Pancreas (tissue), 10 donors: ENCODE results near the gene GCNA. TPM values are rescaled to one million over a fixed set of nuclear protein-coding genes. Genes with fewer than 3 reads are reported as not detected.
"Not testable (repeated sequence)": the region's sequence is repeated elsewhere in the genome, so short reads cannot be mapped to it uniquely, and the experiment has no call there.

ENCODE experiments used
- ATAC-seq, 4 donors: fragments of 200-7000 bp; cut with Tn5 transposase; one replicate each; pipeline versions ENCODE4 v1.8.0 to v1.9.1; 2020; ENCODE audit warnings: mild to moderate bottlenecking in 4 of 4, moderate library complexity in 4 of 4
- DNase-seq, 6 donors: peaks; one replicate each; pipeline ENCODE4 v3.0.0-alpha.2; 2020
- FAIRE-seq: peaks from 2 replicates; lab custom pipeline; 2012; peaks lifted over from hg19 to GRCh38; lab: Jason Lieb, UNC
- H3K27ac ChIP-seq, 4 donors: fragments of 200-600 bp; sonication (generic); 1 replicate in 3 of 4; 2 replicates in 1 of 4; pipeline versions ENCODE4 v1.5.0 to v1.8.0; 2020
- H3K27me3 ChIP-seq, 4 donors: fragments of 200-600 bp; one replicate each; pipeline ENCODE4 v1.8.0; 2021
- H3K36me3 ChIP-seq, 3 donors: fragments of 200-600 bp; sonication (generic) in 1 of 3; one replicate each; pipeline versions ENCODE4 v1.5.0 to v1.8.0; 2020 to 2021
- H3K4me1 ChIP-seq, 3 donors: fragments of 200-600 bp; one replicate each; pipeline ENCODE4 v1.8.0; 2021
- H3K4me3 ChIP-seq, 4 donors: fragments of 200-600 bp; sonication (generic) in 2 of 4; one replicate each; pipeline versions ENCODE4 v1.5.0 to v1.8.0; 2020 to 2021
- H3K9me3 ChIP-seq, 4 donors: fragments of 200-600 bp; one replicate each; pipeline ENCODE4 v1.8.0; 2021
- WGBS, 2 donors: extraction: QIAGEN DNeasy Blood & Tissue Kit; methylation state at CpG; one replicate each; pipeline ENCODE4 v1.1.7; 2013; 5-methylcytosine and 5-hydroxymethylcytosine counted together
- intact Hi-C, 3 donors: fragments of 100-400 bp; cut with DNase I; formaldehyde crosslinking; loops; one replicate each; pipeline versions ENCODE4 v1.11.1 to v1.14.2; 2022
- polyA plus RNA-seq, 2 donors: library from polyadenylated mRNA; stranded (reverse); fragments of 200-250 nt; gene quantifications; one replicate each; pipeline ENCODE4 v1.2.3, GENCODE V29; 2013
- total RNA-seq, 6 donors: library from RNA; stranded (reverse); fragmentation: NEBNext Ultra II Directional in 4 of 6; extraction: Animal tissue kit (Norgen Biotek cat#: 25700) in 4 of 6; gene quantifications; one replicate each; pipeline versions ENCODE4 v1.2.1 to v1.2.4, GENCODE V29; 2021 to 2023
- TF ChIP-seq, protein P1 (sequence below), 4 donors: fragments of 200-600 bp; sonication (generic) in 3 of 4; IDR thresholded peaks; one replicate each; pipeline versions ENCODE4 v1.5.0 to v1.8.0; 2021; ENCODE audit warnings: antibody characterized with exemption in 4 of 4
- donor health status: healthy with polysubstance abuse.
- donor health status: DM: no; HTN: no; CAD: no; lungs with moderate emphysema.
- donor health status: DM: no; HTN: no; CAD: no.
- donor health status: control.
- donor health status: control.
- donor health status: Bipolar disorder and iron deficiency.
- donor health status: DM: yes; HTN: yes; CAD: no.
- donor health status: DM: no; HTN: no; CAD: no.
- donor health status: DM: no; HTN: no; CAD: no.
- donor health status: DM: yes; HTN: yes; CAD: no.

GCNA gene
- total and polyA plus RNA-seq, 8 donors = 0.63 to 3.1 (median 0.97) TPM

DNA sequence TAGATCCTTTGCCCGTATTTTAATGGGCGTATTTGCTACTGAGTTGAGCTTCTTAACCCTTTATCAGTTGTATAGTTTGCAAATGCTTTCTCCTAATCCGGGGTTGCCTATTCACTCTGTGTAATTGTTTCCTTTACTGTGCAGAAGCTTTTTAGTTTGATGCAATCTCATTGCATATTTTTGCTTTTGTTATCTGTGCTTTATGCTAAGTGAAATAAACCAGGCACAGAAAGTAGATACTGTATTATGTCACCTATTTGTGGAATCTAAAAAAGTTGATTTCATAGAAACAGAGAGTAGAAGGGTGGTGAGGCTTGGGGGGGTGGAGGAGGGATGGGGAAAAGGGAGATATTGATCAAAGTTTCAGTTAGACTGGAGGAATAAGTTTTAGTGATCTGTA lies 27.7 kb upstream of the GCNA start:
- 64 to 73% methylated on average over 3 of the region's 3 CpGs for WGBS, 2 donors
- FAIRE-seq = no peak
- peaks cover 0 to 17% (median 10%) of the 10 kb centered on the region in 3 donors for H3K36me3 ChIP-seq

DNA sequence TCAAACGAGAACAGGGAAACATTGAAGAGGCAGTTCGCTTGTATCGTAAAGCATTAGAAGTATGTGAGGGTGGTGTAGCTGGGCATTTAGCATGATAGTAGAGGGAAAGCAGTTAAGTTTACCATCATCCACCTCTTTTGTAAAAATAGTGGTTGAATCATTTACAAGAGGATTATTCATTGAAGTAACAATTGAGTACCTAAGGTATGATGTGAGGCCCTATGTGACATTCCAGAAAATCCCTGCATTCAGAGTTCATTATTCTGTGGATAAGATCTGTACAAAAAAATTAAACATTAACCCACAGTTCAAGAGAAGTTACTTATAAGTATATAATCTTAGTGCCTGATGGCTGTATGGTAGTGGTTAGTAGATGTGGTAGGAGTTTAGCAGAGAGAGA lies 22.2 kb upstream of the GCNA start:
- no peak for ATAC-seq
- intact Hi-C loops = loop anchor here in 1 of 3 donors (10.0 kb wide), 1 partner anchor 101 kb away; no protein-coding TSS in a partner anchor
- H3K9me3 ChIP-seq = no peaks in the 10 kb centered on the region
- no peak for DNase-seq
- FAIRE-seq = no peak
- no peaks in the 10 kb centered on the region for H3K27me3 ChIP-seq
- H3K4me3 ChIP-seq = no peak overlapping the region
- peaks cover 0 to 23% (median 0%) of the 10 kb centered on the region in 3 donors for H3K36me3 ChIP-seq
- 62 to 78% methylated on average over 3 of the region's 3 CpGs for WGBS, 2 donors
- no peak overlapping the region for H3K27ac ChIP-seq
- TF ChIP-seq, protein P1, sequence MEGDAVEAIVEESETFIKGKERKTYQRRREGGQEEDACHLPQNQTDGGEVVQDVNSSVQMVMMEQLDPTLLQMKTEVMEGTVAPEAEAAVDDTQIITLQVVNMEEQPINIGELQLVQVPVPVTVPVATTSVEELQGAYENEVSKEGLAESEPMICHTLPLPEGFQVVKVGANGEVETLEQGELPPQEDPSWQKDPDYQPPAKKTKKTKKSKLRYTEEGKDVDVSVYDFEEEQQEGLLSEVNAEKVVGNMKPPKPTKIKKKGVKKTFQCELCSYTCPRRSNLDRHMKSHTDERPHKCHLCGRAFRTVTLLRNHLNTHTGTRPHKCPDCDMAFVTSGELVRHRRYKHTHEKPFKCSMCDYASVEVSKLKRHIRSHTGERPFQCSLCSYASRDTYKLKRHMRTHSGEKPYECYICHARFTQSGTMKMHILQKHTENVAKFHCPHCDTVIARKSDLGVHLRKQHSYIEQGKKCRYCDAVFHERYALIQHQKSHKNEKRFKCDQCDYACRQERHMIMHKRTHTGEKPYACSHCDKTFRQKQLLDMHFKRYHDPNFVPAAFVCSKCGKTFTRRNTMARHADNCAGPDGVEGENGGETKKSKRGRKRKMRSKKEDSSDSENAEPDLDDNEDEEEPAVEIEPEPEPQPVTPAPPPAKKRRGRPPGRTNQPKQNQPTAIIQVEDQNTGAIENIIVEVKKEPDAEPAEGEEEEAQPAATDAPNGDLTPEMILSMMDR (IDR thresholded peaks at IDR 0.05) = no peak
- H3K4me1 ChIP-seq = no peaks in the 10 kb centered on the region

More for the DNA sequence above, 27.7 kb upstream of the GCNA start:
- Histone ChIP-seq H3K27ac (no peak overlapping the region), H3K27me3 (peaks cover 0 to 3% (median 0%) of the 10 kb centered on the region in 4 donors), H3K4me1 (no peaks in the 10 kb centered on the region), H3K4me3 (no peak overlapping the region), H3K9me3 (no peaks in the 10 kb centered on the region)
- intact Hi-C loops = loop anchor here in 1 of 3 donors (10.0 kb wide), 1 partner anchor 96 kb away; no protein-coding TSS in a partner anchor
- TF ChIP-seq, protein P1 (IDR thresholded peaks at IDR 0.05) = no peak
- ATAC-seq = no peak
- DNase-seq = no peak

DNA sequence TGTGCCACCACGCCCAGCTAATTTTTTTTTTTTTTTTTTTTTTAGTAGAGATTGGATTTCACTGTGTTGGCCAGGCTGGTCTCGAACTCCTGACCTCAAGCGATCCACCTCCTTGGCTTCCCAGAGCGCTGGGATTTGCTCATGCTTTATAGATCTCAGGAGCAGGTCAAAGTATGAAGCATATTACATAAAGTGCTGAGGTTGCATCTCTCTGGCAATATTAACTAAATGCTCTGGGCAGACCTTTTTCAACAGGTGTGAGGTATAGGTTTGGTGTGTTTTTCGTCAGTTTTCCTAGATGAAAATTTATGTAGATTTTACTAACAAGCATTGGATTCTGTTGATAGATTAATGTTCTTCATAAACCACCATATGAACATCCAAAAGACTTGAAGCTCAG lies 19.3 kb upstream of the GCNA start:
- Histone ChIP-seq H3K36me3 (peaks cover 0 to 39% (median 7%) of the 10 kb centered on the region in 3 donors), H3K4me1 (no peaks in the 10 kb centered on the region), H3K27ac (no peak overlapping the region), H3K27me3 (no peaks in the 10 kb centered on the region), H3K4me3 (no peak overlapping the region), H3K9me3 (no peaks in the 10 kb centered on the region)
- no peak for ATAC-seq
- no peak for FAIRE-seq
- no peak for DNase-seq
- TF ChIP-seq, protein P1 (IDR thresholded peaks at IDR 0.05) = no peak
- 78 to 90% methylated on average over 5 of the region's 5 CpGs for WGBS, 2 donors
- intact Hi-C loops = loop anchor here in 1 of 3 donors (10.0 kb wide), 1 partner anchor 104 kb away; no protein-coding TSS in a partner anchor

DNA sequence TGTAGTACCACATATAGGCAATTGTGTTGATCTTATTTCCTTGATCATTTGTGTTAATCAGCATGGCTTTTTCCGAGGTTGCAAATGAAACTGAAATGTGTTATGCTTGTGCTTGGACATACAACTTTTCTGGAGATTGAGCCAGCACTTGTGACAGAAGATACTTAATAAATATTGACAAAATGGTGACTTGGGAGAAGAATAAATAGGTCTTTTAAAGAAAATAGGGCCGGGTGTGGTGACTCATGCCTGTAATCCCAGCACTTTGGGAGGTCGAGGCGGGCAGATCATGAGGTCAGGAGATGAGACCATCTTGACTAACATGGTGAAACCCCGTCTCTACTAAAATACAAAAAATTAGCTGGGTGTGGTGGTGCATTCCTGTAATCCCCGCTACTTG lies 18.5 kb upstream of the GCNA start:
- H3K4me1 ChIP-seq, H3K27ac ChIP-seq, H3K27me3 ChIP-seq, H3K9me3 ChIP-seq, ATAC-seq, H3K4me3 ChIP-seq, FAIRE-seq, DNase-seq: not testable (repeated sequence)
- peaks cover 0 to 47% (median 7%) of the 10 kb centered on the region in 3 donors for H3K36me3 ChIP-seq
- WGBS, 2 donors = 72 to 78% methylated on average over 6 of the region's 6 CpGs
- intact Hi-C loops = loop anchor here in 1 of 3 donors (10.0 kb wide), 2 partner anchors 105 to 155 kb away; no protein-coding TSS in a partner anchor

DNA sequence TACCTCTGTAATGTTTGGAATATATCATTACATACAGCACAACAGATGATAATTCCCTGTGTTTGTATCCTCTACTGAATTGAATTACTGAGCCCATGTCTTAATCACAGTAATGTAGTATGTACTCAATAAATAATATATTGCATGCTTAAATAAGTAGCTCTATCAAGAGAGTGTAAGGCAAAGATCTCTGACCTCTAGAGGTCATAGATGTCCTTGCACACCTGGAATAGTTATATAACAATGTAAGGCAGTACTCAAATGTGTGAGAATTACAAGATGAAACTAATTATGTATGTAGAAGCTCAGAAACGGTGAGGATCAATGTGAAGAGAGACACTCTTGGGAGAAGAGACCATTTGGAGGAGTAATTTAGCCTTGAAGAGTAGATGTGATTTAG lies 14.3 kb upstream of the GCNA start:
- ATAC-seq (no peak), FAIRE-seq (peak; percentile 59), DNase-seq (no peak)
- Histone ChIP-seq H3K4me3 (no peak overlapping the region), H3K27ac (no peak overlapping the region), H3K9me3 (no peaks in the 10 kb centered on the region), H3K36me3 (peaks cover 0 to 55% (median 7%) of the 10 kb centered on the region in 3 donors), H3K4me1 (no peaks in the 10 kb centered on the region), H3K27me3 (peaks cover 0 to 7% (median 0%) of the 10 kb centered on the region in 4 donors)
- intact Hi-C loops = loop anchor here in 1 of 3 donors (10.0 kb wide), 1 partner anchor 159 kb away; no protein-coding TSS in a partner anchor
- 56 to 59% methylated on average over 1 of the region's 1 CpG for WGBS, 2 donors
- TF ChIP-seq, protein P1 (IDR thresholded peaks at IDR 0.05) = no peak
